LNCAP (cell line): ENCODE data around the gene MPV17L.

ENCODE experiments used
- TF ChIP-seq, protein P1 (sequence below): fragments of 450-650 bp; IDR thresholded peaks from 2 replicates; pipeline ENCODE4 v1.5.1; 2017; ENCODE audit warnings: mild to moderate bottlenecking

Gene MPV17L

DNA sequence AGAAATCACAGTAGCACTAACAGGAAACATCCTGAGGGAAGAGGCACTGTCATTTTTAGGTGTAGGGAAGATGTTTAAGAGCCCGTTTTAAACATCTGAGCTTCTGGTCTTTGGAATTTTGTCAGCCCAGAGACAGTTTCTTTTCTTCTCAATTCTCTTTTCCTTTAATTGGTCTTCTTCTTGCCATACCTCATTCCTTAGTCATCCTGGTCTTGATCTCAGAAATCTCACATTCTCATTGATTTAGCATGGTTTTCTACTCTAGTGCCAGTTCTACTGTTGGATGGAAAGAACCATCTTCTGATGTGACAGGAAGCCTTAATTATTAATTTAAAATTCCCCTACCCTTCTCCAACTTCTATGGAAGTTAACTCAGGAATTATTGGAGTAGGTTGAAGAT is 64.2 kb downstream of the MPV17L start:
- TF ChIP-seq, protein P1, sequence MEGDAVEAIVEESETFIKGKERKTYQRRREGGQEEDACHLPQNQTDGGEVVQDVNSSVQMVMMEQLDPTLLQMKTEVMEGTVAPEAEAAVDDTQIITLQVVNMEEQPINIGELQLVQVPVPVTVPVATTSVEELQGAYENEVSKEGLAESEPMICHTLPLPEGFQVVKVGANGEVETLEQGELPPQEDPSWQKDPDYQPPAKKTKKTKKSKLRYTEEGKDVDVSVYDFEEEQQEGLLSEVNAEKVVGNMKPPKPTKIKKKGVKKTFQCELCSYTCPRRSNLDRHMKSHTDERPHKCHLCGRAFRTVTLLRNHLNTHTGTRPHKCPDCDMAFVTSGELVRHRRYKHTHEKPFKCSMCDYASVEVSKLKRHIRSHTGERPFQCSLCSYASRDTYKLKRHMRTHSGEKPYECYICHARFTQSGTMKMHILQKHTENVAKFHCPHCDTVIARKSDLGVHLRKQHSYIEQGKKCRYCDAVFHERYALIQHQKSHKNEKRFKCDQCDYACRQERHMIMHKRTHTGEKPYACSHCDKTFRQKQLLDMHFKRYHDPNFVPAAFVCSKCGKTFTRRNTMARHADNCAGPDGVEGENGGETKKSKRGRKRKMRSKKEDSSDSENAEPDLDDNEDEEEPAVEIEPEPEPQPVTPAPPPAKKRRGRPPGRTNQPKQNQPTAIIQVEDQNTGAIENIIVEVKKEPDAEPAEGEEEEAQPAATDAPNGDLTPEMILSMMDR, result no peak

DNA sequence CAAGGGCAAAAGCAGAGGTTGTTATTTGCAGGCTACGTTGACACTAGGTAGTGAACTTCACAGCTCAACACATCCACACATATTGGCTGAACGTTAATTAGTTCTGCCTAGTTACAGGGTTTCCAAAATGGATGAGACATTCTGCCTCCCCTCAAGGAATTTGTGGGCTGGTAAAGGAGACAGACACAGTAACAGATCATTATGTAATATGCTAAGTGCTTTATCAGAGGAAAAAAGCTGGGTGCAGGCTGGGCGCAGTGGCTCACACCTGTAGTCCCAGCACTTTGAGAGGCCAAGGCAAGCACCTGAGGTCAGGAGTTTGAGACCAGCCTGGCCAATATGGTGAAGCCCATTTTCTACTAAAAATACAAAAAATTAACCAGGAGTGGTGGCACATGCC is 65.0 kb downstream of the MPV17L start:
- TF ChIP-seq, protein P1, result no peak

DNA sequence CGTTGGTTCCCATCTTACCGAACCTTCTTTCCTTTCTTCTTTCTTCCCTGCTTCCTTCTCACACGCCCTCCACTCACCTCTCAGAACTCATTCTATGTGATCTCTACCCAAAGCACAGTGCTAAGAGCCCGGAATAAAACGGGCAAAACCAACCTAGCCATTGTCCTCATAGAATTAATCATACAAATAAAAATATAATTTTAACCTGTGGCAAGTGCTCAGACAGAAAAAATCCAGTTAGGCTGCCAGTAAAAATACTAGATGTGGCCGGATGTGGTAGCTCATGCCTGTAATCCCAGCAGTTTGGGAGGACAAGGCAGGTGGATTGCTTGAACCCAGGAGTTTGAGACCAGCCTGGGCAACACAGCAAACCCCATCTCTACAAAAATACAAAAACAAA is 65.8 kb downstream of the MPV17L start:
- TF ChIP-seq, protein P1, result no peak
